ENCODE measurements around the gene IGF1R.
A peak's percentile ranks its signal among the peaks of the same experiment; 100 is the strongest.

IGF1R gene

DNA sequence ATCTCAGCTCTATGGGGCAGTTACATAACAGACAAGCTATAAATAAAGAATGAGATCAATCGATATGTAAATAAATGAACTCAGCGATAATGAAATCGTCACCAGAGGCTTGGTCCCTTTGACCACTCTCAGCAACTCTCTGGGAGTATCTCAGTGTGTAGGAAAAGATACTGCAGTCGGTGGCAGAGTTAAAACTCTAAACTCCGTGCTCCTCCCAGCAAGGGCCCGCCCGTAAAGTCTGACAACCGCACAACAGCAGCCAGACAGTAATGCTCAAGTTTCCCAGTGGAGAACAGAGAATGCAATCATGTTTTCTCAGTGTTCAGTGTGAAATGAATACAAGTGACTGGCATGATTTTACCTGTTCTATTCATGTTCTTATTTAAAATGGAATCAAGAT, 28.3 kb upstream of the IGF1R start:
- Histone ChIP-seq H3K9ac (ENCODE audit: low read depth, low read length) (no peak overlapping the region), H3K9me3 (ENCODE audit: control insufficient read depth, insufficient read depth, low read length) (no peaks in the 10 kb centered on the region), H3K4me3 (ENCODE audit: low read depth, low read length) (no peak overlapping the region), H3K27me3 (ENCODE audit: control insufficient read depth, insufficient read depth, low read length) (no peaks in the 10 kb centered on the region), H3K36me3 (ENCODE audit: control insufficient read depth, insufficient read depth, low read length) (no peaks in the 10 kb centered on the region), H3K4me1 (ENCODE audit: control insufficient read depth, insufficient read depth, low read length) (no peaks in the 10 kb centered on the region)

DNA sequence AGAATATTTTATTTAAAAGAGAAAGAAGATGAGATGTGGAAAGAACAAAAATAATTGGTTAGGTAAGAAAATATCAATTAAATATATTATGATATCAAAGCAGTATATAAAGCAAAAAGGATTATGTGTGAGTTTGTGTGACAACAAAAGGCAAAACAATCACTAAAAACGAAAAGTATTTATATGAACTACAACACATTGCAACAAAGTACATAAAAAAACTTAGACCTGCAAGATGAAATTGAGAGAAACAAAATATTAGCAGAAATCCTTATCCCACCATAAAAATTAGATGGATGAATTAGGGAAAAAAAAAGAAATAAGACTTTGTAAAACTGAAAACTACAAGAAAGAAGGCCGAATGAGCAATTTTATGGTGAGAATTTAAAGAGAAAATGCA, 27.3 kb upstream of the IGF1R start:
- Histone ChIP-seq H3K9me3 (ENCODE audit: control insufficient read depth, insufficient read depth, low read length) (no peaks in the 10 kb centered on the region), H3K4me1 (ENCODE audit: control insufficient read depth, insufficient read depth, low read length) (no peaks in the 10 kb centered on the region), H3K36me3 (ENCODE audit: control insufficient read depth, insufficient read depth, low read length) (no peaks in the 10 kb centered on the region), H3K27me3 (ENCODE audit: control insufficient read depth, insufficient read depth, low read length) (no peaks in the 10 kb centered on the region), H3K9ac (ENCODE audit: low read depth, low read length) (no peak overlapping the region), H3K4me3 (ENCODE audit: low read depth, low read length) (no peak overlapping the region)

DNA sequence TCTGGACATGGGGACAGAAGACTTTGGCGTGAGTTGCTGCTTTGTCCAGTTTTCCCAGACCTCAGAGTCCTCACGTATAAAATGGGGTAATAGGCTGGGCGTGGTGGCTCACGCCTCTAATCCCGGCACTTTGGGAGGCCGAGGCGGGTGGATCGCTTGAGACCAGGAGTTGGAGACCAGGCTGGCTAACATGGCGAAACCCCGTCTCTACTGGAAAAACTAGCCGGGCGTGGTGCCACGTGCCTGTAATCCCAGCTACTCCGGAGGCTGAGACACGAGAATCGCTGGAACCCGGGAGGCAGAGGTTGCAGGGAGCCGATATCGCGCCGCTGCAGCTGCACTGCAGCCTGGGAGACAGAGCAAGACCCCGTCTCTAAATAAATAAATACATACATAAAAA, 22.7 kb upstream of the IGF1R start:
- H3K9ac ChIP-seq (ENCODE audit: low read depth, low read length), result no peak overlapping the region
- no peak overlapping the region for H3K4me3 ChIP-seq (ENCODE audit: low read depth, low read length)
- H3K9me3 ChIP-seq (ENCODE audit: control insufficient read depth, insufficient read depth, low read length), result no peaks in the 10 kb centered on the region
- H3K36me3 ChIP-seq (ENCODE audit: control insufficient read depth, insufficient read depth, low read length), result no peaks in the 10 kb centered on the region
- no peaks in the 10 kb centered on the region for H3K4me1 ChIP-seq (ENCODE audit: control insufficient read depth, insufficient read depth, low read length)
- no peaks in the 10 kb centered on the region for H3K27me3 ChIP-seq (ENCODE audit: control insufficient read depth, insufficient read depth, low read length)

DNA sequence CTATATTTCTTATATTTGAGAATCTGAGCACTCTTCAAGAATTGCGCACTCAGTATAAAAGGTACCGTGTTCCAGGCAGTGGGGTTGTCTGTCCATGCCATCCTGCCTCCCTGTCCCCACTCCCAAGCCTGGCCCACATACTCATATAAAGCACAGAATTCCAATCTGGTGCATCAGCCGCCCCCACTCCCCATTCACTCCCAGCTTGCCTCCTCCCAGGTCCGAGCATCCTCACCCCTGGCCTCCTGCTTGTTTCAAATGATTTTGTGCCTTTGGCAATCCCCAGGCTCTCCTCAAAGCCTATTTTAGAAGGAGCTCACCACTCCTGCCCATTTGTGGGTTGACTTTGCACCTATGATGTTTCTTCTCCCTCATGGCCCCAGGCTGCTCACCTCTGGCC, 22.2 kb upstream of the IGF1R start:
- H3K27me3 ChIP-seq (ENCODE audit: control insufficient read depth, insufficient read depth, low read length), result no peaks in the 10 kb centered on the region

DNA sequence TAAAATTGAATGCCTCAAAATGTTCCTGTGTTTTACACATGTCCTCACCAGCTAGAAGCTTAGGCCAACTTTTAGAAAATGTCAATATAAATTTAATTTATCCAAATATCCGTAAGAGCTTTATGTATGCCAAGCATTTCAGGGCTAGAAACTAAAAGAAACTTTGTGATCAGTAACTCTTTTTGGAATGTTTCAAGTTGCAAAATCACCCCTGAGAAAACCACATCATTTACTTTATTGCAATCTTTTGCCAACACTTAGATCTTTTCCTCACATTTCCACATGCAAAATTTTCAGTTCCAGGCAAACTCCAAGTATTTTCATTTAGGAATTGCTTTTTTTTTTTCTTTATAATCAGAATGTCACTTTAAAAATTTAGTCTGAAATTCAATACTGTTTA, 20.1 kb upstream of the IGF1R start:
- Histone ChIP-seq H3K9me3 (ENCODE audit: control insufficient read depth, insufficient read depth, low read length) (no peaks in the 10 kb centered on the region), H3K9ac (ENCODE audit: low read depth, low read length) (no peak overlapping the region), H3K36me3 (ENCODE audit: control insufficient read depth, insufficient read depth, low read length) (no peaks in the 10 kb centered on the region), H3K4me1 (ENCODE audit: control insufficient read depth, insufficient read depth, low read length) (no peaks in the 10 kb centered on the region), H3K27me3 (ENCODE audit: control insufficient read depth, insufficient read depth, low read length) (no peaks in the 10 kb centered on the region), H3K4me3 (ENCODE audit: low read depth, low read length) (no peak overlapping the region)

More for the DNA sequence above, 22.2 kb upstream of the IGF1R start:
- H3K9me3 ChIP-seq (ENCODE audit: control insufficient read depth, insufficient read depth, low read length), result no peaks in the 10 kb centered on the region
- H3K36me3 ChIP-seq (ENCODE audit: control insufficient read depth, insufficient read depth, low read length), result no peaks in the 10 kb centered on the region
- H3K9ac ChIP-seq (ENCODE audit: low read depth, low read length), result no peak overlapping the region
- H3K4me1 ChIP-seq (ENCODE audit: control insufficient read depth, insufficient read depth, low read length), result no peaks in the 10 kb centered on the region
- no peak overlapping the region for H3K4me3 ChIP-seq (ENCODE audit: low read depth, low read length)

DNA sequence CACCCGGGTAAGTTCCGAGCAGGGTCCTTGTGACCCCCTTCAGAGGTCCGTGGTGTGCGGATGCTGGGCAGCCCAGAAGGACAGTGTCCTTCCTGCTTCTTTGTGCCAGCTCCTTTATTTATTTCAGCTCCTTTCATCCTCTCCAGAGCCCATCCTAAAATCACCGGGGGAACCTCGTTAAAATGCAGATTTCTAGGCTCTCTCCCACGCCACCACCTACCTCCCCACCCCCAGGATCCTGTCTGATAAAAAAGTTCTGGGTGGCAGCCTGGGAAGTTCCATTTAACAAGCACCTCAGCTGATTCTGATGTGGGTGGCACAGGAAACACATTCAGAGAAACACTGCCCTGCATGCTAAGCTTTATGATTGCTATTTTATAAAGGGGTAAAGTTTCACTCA, 12.5 kb upstream of the IGF1R start:
- Histone ChIP-seq H3K4me3 (ENCODE audit: low read depth, low read length) (no peak overlapping the region), H3K36me3 (ENCODE audit: control insufficient read depth, insufficient read depth, low read length) (no peaks in the 10 kb centered on the region), H3K27me3 (ENCODE audit: control insufficient read depth, insufficient read depth, low read length) (no peaks in the 10 kb centered on the region), H3K9ac (ENCODE audit: low read depth, low read length) (no peak overlapping the region), H3K9me3 (ENCODE audit: control insufficient read depth, insufficient read depth, low read length) (no peaks in the 10 kb centered on the region), H3K4me1 (ENCODE audit: control insufficient read depth, insufficient read depth, low read length) (no peaks in the 10 kb centered on the region)

DNA sequence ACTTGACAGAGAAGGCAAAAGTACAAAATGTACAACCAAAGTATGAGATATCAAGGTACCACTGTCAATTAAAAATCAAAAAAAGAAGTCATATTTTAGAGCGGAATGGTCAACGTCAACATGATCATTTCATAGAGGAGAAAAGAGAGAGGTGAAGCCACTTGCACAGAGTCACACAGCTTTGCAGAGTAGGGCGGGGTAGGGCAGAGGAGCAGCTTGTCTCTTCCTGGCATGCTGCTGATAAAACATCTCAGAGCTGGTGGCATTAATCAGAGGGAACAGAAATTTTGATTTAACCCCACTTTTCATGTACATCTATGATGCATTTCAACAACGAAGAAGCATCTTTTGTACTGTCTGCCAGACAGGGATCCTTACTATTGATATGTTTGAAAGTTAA, 5.2 kb upstream of the IGF1R start:
- Histone ChIP-seq H3K36me3 (ENCODE audit: control insufficient read depth, insufficient read depth, low read length) (no peaks in the 10 kb centered on the region), H3K4me1 (ENCODE audit: control insufficient read depth, insufficient read depth, low read length) (peaks cover 2% of the 10 kb centered on the region), H3K9ac (ENCODE audit: low read depth, low read length) (no peak overlapping the region), H3K4me3 (ENCODE audit: low read depth, low read length) (no peak overlapping the region), H3K9me3 (ENCODE audit: control insufficient read depth, insufficient read depth, low read length) (no peaks in the 10 kb centered on the region), H3K27me3 (ENCODE audit: control insufficient read depth, insufficient read depth, low read length) (no peaks in the 10 kb centered on the region)

DNA sequence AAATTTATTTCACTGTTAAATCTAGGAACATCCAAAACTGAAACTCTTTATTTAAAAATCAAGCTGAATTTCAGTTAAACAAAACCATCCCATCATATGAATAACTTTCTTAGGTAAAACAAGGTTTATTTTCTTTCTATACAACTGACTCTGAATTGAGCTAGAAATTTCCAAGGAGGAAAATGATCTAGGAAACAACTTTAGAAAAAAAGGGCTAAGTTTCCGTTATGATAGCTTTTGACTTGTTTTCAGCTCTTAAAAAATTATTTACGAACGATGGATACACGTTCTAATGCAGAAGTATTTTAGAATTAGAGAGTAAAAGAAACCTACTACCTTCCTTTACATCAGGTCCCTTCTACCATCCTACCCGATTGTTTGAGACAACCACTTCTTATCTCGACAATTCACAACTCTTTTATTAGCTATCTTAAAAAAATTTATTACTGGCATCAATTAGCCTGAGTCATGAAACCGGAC, 1.8 kb upstream of the IGF1R start:
- Histone ChIP-seq H3K27me3 (ENCODE audit: control insufficient read depth, insufficient read depth, low read length) (no peaks in the 10 kb centered on the region), H3K9me3 (ENCODE audit: control insufficient read depth, insufficient read depth, low read length) (no peaks in the 10 kb centered on the region), H3K36me3 (ENCODE audit: control insufficient read depth, insufficient read depth, low read length) (no peaks in the 10 kb centered on the region), H3K4me1 (ENCODE audit: control insufficient read depth, insufficient read depth, low read length) (peaks cover 2% of the 10 kb centered on the region), H3K4me3 (ENCODE audit: low read depth, low read length) (peak overlapping the region; percentile 95), H3K9ac (ENCODE audit: low read depth, low read length) (peak overlapping the region; percentile 81)

DNA sequence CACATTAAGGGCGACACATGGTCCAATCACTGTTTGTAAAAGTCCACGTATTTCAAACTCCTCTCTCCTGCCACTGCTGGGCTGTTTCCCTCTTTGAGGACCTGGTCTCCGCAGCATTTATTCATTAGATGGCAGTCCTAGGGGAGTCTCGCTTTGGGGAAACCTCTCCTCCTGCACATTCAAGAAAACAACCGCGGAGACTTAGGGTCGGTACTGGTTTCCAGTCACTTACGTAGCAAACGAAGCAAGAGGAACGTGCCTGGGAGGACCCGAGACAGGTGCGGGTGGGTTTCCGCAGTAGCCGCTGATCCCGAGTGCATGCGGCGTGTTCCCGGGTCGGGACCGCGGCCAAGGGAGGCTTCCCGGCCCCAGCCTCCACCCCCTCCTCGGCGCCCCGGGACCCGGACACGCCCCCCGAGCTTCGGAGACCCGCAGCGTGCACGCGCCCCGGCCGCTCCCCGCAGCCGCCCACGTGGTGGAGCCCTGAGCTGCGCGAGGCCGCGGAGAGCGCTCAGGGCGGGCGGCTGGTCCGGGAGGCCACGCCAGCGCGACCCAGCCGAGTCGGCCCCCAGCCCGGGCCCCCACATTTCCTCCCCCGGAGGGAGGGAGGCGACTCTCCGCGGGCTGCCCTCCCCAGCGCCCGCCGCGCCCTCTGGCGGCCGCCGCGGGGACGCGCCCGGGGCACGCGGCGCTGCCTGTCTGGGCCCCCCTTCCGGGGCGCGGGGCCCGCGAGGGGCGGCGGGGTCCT, 1.1 kb upstream of the IGF1R start:
- no peaks in the 10 kb centered on the region for H3K9me3 ChIP-seq (ENCODE audit: control insufficient read depth, insufficient read depth, low read length)
- H3K36me3 ChIP-seq (ENCODE audit: control insufficient read depth, insufficient read depth, low read length), result no peaks in the 10 kb centered on the region
- H3K27me3 ChIP-seq (ENCODE audit: control insufficient read depth, insufficient read depth, low read length), result no peaks in the 10 kb centered on the region
- H3K4me3 ChIP-seq (ENCODE audit: low read depth, low read length), result peak overlapping the region; percentile 95
- H3K4me1 ChIP-seq (ENCODE audit: control insufficient read depth, insufficient read depth, low read length), result peaks cover 2% of the 10 kb centered on the region
- peak overlapping the region; percentile 81 for H3K9ac ChIP-seq (ENCODE audit: low read depth, low read length)

DNA sequence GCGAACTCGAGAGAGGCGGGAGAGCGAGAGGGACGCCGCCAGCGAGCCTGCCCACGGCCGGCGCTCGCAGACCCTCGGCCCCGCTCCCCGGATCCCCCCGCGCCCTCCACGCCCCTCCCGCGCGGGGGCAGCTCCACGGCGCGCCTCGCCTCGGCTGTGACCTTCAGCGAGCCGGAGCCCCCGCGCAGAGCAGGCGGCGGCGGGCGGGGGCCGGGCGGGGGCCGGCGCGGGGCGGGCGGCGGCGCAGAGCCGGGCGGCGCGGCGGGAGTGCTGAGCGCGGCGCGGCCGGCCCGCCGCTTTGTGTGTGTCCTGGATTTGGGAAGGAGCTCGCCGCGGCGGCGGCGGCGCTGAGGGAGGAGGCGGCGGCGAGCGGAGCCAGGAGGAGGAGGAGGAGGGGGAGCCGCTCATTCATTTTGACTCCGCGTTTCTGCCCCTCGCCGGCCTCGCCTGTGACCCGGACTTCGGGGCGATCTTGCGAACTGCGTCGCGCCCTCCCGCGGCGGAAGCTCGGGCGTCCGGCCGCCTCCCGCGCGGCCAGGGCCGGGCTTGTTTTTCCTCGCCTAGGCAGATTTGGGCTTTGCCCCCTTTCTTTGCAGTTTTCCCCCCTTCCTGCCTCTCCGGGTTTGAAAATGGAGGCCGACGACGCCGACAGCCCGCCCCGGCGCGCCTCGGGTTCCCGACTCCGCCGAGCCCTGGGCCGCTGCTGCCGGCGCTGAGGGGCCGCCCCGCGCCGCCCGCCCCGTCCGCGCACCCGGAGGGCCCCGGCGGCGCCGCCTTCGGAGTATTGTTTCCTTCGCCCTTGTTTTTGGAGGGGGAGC, 524 bp downstream of the IGF1R start:
- Histone ChIP-seq H3K4me3 (ENCODE audit: low read depth, low read length) (peak overlapping the region; percentile 87), H3K9ac (ENCODE audit: low read depth, low read length) (peak overlapping the region; percentile 67), H3K36me3 (ENCODE audit: control insufficient read depth, insufficient read depth, low read length) (no peaks in the 10 kb centered on the region), H3K4me1 (ENCODE audit: control insufficient read depth, insufficient read depth, low read length) (peaks cover 2% of the 10 kb centered on the region), H3K9me3 (ENCODE audit: control insufficient read depth, insufficient read depth, low read length) (no peaks in the 10 kb centered on the region), H3K27me3 (ENCODE audit: control insufficient read depth, insufficient read depth, low read length) (no peaks in the 10 kb centered on the region)

DNA sequence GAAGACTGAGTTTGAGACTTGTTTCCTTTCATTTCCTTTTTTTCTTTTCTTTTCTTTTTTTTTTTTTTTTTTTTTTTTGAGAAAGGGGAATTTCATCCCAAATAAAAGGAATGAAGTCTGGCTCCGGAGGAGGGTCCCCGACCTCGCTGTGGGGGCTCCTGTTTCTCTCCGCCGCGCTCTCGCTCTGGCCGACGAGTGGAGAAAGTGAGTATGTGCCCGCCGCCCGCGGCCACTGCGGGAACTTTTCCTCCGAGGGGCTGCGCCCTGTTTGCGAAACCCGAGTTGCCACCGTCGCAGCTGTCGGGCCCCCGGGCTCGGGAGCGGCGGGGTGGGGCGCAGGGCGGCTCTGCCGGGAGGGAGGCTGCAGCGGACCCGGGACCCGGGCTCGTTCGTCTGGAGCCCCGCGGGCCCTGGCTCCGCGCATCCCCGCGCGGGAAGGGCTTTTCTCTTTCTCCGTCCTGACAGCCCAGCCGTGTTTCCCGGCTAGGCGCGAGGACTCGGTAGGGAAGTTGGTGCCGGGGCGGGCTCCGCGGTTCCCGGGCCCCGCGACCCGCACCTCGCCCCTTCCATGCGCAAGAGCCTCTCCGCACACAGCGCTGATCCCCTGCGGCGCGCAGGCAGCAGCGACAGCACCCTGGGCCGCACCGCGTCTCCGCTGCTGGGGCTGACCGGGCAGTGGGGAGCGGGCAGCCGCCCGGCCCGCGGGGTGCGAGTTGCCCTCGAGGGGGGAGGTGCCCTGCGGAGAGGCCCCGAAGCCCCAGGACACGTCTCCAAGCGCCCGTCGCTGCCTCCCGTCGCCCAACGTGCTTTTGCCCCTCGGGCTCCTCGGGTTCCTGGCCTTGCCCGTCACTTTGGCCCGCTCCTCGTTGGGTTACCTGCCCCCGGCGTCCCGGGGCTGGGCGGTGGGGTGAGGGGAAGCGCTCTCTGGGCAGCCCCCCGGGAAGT, 1.4 kb downstream of the IGF1R start:
- H3K27me3 ChIP-seq (ENCODE audit: control insufficient read depth, insufficient read depth, low read length), result no peaks in the 10 kb centered on the region
- peak overlapping the region; percentile 87 for H3K4me3 ChIP-seq (ENCODE audit: low read depth, low read length)
- no peaks in the 10 kb centered on the region for H3K36me3 ChIP-seq (ENCODE audit: control insufficient read depth, insufficient read depth, low read length)
- H3K4me1 ChIP-seq (ENCODE audit: control insufficient read depth, insufficient read depth, low read length), result peaks cover 10% of the 10 kb centered on the region
- no peaks in the 10 kb centered on the region for H3K9me3 ChIP-seq (ENCODE audit: control insufficient read depth, insufficient read depth, low read length)
- H3K9ac ChIP-seq (ENCODE audit: low read depth, low read length), result peak overlapping the region; percentile 67
